OCI-LY7 (cell line): ENCODE results near the gene GMDS.

Experiments used
- EZH2phosphoT487 ChIP-seq: fragments of 200-600 bp; sonication (generic); IDR thresholded peaks from 2 replicates; pipeline ENCODE4 v1.6.1; 2018; ENCODE audit warnings: low read depth, borderline replicate concordance, mild to moderate bottlenecking, mixed run types, antibody characterized with exemption, low read length, moderate library complexity, mixed read lengths
- TF ChIP-seq, protein P1 (sequence below): fragments of 200-600 bp; sonication (generic); conservative IDR thresholded peaks from 2 replicates; pipeline ENCODE4 v1.5.1; 2014; ENCODE audit warnings: mild to moderate bottlenecking, antibody characterized with exemption, low read length, moderate library complexity, mixed read lengths

GRCh38 chr6:2078888-2079287 is 166.5 kb downstream of the GMDS start:
- TF ChIP-seq, protein P1, sequence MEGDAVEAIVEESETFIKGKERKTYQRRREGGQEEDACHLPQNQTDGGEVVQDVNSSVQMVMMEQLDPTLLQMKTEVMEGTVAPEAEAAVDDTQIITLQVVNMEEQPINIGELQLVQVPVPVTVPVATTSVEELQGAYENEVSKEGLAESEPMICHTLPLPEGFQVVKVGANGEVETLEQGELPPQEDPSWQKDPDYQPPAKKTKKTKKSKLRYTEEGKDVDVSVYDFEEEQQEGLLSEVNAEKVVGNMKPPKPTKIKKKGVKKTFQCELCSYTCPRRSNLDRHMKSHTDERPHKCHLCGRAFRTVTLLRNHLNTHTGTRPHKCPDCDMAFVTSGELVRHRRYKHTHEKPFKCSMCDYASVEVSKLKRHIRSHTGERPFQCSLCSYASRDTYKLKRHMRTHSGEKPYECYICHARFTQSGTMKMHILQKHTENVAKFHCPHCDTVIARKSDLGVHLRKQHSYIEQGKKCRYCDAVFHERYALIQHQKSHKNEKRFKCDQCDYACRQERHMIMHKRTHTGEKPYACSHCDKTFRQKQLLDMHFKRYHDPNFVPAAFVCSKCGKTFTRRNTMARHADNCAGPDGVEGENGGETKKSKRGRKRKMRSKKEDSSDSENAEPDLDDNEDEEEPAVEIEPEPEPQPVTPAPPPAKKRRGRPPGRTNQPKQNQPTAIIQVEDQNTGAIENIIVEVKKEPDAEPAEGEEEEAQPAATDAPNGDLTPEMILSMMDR: no peak
- no peak for TF ChIP-seq EZH2phosphoT487
